PC-3 (cell line): ENCODE data around the gene FOXK1.

ENCODE experiments used
- EZH2phosphoT487 ChIP-seq: fragments of 300-600 bp; sonication (generic); IDR thresholded peaks from 2 replicates; pipeline ENCODE4 v1.6.1; 2018; ENCODE audit warnings: mild to moderate bottlenecking, antibody characterized with exemption, low read length, borderline replicate concordance
- TF ChIP-seq, protein P1 (sequence below): fragments of 300-600 bp; sonication (generic); conservative IDR thresholded peaks from 2 replicates; pipeline ENCODE4 v1.5.1; 2017; ENCODE audit warnings: antibody characterized with exemption, low read depth, mild to moderate bottlenecking, low read length

DNA sequence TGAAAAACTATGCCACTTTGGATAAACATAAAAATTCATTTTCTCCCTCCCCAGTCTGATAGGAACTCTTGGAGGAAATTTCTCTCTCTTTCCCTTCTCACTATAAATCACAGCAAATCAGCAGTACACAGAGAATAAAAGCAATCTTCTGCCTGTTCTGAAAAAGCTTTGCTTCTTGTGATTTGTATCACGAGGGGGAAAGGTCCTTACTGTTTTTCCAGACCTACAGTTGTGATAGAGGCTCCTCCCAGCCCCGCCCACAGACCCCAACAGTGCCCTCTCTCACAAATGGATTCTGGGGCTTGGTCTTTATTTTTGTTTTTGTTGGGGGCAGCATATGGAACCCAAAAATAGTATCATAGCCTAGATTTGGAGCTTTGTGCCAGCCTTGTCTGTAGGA lies 12.2 kb downstream of the FOXK1 start:
- TF ChIP-seq, protein P1, sequence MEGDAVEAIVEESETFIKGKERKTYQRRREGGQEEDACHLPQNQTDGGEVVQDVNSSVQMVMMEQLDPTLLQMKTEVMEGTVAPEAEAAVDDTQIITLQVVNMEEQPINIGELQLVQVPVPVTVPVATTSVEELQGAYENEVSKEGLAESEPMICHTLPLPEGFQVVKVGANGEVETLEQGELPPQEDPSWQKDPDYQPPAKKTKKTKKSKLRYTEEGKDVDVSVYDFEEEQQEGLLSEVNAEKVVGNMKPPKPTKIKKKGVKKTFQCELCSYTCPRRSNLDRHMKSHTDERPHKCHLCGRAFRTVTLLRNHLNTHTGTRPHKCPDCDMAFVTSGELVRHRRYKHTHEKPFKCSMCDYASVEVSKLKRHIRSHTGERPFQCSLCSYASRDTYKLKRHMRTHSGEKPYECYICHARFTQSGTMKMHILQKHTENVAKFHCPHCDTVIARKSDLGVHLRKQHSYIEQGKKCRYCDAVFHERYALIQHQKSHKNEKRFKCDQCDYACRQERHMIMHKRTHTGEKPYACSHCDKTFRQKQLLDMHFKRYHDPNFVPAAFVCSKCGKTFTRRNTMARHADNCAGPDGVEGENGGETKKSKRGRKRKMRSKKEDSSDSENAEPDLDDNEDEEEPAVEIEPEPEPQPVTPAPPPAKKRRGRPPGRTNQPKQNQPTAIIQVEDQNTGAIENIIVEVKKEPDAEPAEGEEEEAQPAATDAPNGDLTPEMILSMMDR: no peak
- TF ChIP-seq EZH2phosphoT487: no peak
